Thymus (tissue), 11 donors: ENCODE measurements around the gene CA12. TPM values are rescaled to one million over a fixed set of nuclear protein-coding genes. Genes with fewer than 3 reads are reported as not detected.
"Not testable (repeated sequence)": the region's sequence is repeated elsewhere in the genome, so short reads cannot be mapped to it uniquely, and the experiment has no call there.

Source experiments
- DNase-seq, 9 donors: peaks; one replicate each; pipeline ENCODE4 v3.0.0-alpha.2; 2013; ENCODE audit warnings: low spot score in 9 of 9, low read depth in 6 of 9, missing footprints in 1 of 9
- H3K27ac ChIP-seq, 2 donors: one replicate each; pipeline ENCODE4 v1.5.1; 2013; ENCODE audit warnings: control low read depth in 1 of 2, low read depth in 1 of 2, low read length in 1 of 2, mild to moderate bottlenecking in 1 of 2, moderate library complexity in 1 of 2
- H3K27me3 ChIP-seq, 2 donors: one replicate each; pipeline ENCODE4 v1.5.1; 2013; ENCODE audit warnings: low read length in 1 of 2; ENCODE audit not compliant: control insufficient read depth in 2 of 2, insufficient read depth in 1 of 2
- H3K36me3 ChIP-seq, 2 donors: one replicate each; pipeline ENCODE4 v1.5.1; 2013; ENCODE audit warnings: low read length in 1 of 2, mild to moderate bottlenecking in 1 of 2, moderate library complexity in 1 of 2; ENCODE audit not compliant: control insufficient read depth in 2 of 2, insufficient read depth in 2 of 2
- H3K4me1 ChIP-seq, 2 donors: one replicate each; pipeline ENCODE4 v1.5.1; 2013; ENCODE audit warnings: low read length in 2 of 2; ENCODE audit not compliant: control insufficient read depth in 2 of 2, insufficient read depth in 2 of 2
- H3K4me3 ChIP-seq, 2 donors: one replicate each; pipeline ENCODE4 v1.5.1; 2013; ENCODE audit warnings: low read length in 2 of 2, control low read depth in 1 of 2, mild to moderate bottlenecking in 1 of 2
- H3K9me3 ChIP-seq, 2 donors: one replicate each; pipeline ENCODE4 v1.5.1; 2013; ENCODE audit warnings: low read length in 1 of 2, mild to moderate bottlenecking in 1 of 2; ENCODE audit not compliant: control insufficient read depth in 2 of 2, insufficient read depth in 1 of 2
- WGBS: extraction: QIAGEN DNeasy Blood & Tissue Kit; methylation state at CpG from one replicate; pipeline ENCODE4 v1.1.7; 2013; 5-methylcytosine and 5-hydroxymethylcytosine counted together
- polyA plus RNA-seq: library from polyadenylated mRNA; stranded (reverse); fragments of 200-250 nt; gene quantifications from one replicate; pipeline ENCODE4 v1.2.3, GENCODE V29; 2013
- total RNA-seq: library from RNA; stranded (reverse); fragments of 120-200 nt; gene quantifications from one replicate; pipeline ENCODE4 v1.2.4, GENCODE V29; 2013
- donor health status: healthy.

CA12 gene
- total and polyA plus RNA-seq, 2 donors, result 0.09 to 0.16 TPM

DNA sequence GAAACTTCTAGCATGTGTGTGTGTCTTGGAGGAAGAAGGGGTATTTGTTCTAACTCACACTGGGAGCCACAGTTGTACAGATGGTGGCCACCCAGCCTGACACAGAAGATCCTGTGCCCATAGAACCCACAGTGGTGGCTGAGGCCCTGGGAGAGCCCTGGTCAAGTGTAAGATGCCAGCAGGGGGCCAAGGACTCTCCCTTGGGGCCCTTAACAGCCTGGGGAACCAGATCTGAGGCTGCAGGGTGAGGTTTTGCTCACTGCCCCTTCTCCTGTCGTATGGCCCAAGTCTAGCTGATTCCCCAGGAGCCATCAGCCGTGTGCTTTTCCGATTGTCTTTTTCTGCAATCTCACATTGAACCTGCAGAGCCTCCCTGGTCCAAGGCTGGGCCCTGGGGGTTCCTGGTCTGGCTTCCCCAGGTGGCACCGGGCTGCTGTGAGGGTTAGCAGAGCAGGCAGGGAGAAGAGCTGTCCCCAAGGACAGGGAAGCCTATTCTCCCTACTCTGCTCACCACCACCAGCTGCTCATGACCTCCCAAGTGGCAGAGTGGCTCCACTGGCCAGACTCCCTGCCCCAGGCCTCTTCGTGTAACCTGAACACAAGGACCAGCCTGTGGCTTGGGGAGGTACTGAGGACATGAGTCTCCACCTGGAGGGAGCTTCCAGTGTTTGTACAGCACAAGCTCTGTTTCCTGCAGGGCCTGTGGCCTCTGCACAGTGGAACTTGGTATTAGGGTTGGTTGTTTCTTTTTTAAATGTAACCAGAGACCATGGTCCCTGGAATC is 51.9 kb downstream of the CA12 start:
- no peak for DNase-seq
- 98% methylated on average over 5 of the region's 5 CpGs for WGBS
- Histone ChIP-seq H3K9me3 (no peaks in the 10 kb centered on the region), H3K27ac (no peak overlapping the region), H3K4me1 (peaks cover 0 to 4% of the 10 kb centered on the region in 2 donors), H3K36me3 (no peaks in the 10 kb centered on the region), H3K27me3 (no peaks in the 10 kb centered on the region), H3K4me3 (no peak overlapping the region)

DNA sequence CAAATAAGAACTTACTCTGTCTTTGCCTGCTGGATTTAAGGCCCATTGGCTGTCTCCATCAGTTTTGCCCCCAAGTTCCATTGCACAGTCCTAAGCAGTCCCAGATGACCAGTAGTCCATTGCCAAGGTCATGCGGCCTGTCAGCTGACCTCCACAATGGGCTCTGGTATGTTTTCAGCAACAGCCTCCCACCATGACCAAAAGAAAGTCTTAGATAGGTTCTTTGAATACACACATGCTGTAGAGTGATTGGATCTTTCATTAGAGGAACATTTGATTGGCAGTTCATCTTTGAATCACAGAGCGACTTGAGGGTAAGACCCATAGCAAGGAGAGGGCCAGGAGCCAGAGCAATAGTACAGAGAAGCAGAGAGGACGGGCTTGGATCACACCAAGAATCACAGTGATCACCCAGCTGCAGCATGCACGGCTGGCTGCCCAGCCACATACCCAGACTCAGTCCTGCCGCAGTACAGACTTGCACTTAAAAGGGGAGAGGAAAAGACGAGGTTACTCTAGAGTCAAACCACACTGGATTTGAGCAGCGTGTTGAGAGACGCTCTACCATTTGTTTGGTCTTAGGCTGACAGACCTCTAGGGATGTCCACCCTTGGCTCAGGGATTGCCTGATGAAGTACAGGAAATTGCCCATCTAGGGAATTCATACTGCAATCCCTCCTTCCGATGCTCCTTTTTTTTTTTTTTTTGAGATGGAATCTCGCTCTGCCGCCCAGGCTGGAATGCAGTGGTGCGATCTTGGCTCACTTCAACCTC is 53.8 kb downstream of the CA12 start:
- 96% methylated on average over 12 of the region's 12 CpGs for WGBS
- no peaks in the 10 kb centered on the region for H3K9me3 ChIP-seq
- DNase-seq, result no peak
- H3K27ac ChIP-seq, result no peak overlapping the region
- H3K4me3 ChIP-seq, result no peak overlapping the region
- no peaks in the 10 kb centered on the region for H3K27me3 ChIP-seq
- no peaks in the 10 kb centered on the region for H3K36me3 ChIP-seq
- peaks cover 0 to 4% of the 10 kb centered on the region in 2 donors for H3K4me1 ChIP-seq

DNA sequence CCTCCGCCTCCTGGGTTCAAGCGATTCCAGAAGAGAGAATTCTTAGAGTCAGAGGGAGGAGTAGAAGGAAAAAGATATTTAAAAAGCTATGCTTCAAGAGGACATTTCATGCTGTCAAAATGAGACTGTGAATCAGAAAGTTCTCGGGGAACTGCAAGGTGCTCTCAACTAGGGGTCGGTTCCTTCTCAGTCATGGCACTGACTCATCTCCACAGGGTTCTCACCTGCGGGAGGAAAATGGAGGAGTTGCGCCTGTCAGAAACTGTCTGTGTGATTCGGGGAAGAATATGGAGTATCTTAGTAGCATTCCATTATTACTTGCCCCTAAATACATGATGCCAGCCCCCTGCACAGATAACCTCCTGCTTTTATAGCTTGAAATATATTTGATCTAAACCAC is 56.9 kb downstream of the CA12 start:
- Histone ChIP-seq H3K4me1 (peaks cover 0 to under 1% of the 10 kb centered on the region in 2 donors), H3K27ac (no peak overlapping the region), H3K27me3 (no peaks in the 10 kb centered on the region), H3K4me3 (no peak overlapping the region), H3K36me3 (no peaks in the 10 kb centered on the region), H3K9me3 (no peaks in the 10 kb centered on the region)
- 94% methylated on average over 7 of the region's 7 CpGs for WGBS
- no peak for DNase-seq

DNA sequence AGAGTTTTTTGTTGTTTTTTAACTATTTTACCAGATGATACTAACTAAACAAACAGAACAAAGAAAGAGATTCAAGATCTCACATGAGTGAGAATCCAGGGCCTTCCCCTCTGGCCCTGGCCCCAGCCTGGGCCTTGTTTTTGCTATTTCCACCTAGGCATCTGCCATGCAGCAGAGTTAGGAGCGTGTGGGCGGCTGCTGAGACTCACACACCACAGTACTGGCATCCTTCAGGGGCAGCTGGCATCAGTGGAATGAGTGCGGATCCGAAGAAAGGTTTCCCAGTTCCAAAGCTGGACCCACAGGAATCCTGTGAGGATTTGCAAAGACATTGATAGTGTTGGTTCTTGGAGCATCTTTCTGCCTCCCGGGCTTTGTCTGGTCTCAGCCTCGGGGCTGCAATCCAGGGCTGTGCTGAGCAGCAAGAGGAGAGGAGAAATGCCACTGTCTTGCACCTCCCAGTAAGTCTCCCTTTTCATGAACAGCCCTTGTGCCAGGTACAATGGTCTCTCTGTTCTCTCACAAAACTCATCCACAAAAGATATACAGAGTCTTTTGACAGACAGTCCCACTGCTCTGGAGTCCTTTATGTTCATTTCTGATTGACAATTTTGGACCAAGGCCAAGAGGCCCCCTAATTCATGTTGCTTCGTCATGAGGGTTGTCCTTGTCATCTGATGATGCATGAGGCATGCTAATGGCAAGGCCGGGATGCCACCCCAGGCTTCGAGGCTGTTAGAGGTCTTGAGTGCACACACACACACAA is 57.7 kb downstream of the CA12 start:
- H3K4me3 ChIP-seq, result no peak overlapping the region
- DNase-seq, result no peak
- H3K4me1 ChIP-seq, result no peaks in the 10 kb centered on the region
- H3K27me3 ChIP-seq, result no peaks in the 10 kb centered on the region
- H3K36me3 ChIP-seq, result no peaks in the 10 kb centered on the region
- 94% methylated on average over 9 of the region's 9 CpGs for WGBS
- H3K9me3 ChIP-seq, result no peaks in the 10 kb centered on the region
- H3K27ac ChIP-seq, result no peak overlapping the region

DNA sequence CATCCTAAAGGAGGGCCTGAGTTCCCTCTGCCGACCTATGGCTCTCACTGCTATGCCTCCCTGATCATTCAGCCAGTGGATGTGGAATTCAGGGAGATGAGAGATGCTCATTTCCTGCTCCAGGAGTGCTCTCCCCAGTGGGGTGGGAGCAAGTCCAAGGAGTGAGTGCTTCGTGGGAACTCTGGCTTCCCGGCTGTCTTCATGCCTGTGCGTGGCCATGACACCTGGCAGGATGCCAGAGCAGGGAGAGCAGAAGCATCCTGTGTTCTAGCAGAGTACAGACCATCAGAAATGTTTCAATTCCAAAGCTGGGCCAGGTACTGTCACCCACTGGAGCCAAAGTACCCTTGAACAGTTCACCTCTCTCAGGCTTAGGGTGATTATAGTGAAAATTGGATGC is 59.1 kb downstream of the CA12 start:
- DNase-seq, result no peak
- 70% methylated on average over 4 of the region's 4 CpGs for WGBS
- no peaks in the 10 kb centered on the region for H3K36me3 ChIP-seq

DNA sequence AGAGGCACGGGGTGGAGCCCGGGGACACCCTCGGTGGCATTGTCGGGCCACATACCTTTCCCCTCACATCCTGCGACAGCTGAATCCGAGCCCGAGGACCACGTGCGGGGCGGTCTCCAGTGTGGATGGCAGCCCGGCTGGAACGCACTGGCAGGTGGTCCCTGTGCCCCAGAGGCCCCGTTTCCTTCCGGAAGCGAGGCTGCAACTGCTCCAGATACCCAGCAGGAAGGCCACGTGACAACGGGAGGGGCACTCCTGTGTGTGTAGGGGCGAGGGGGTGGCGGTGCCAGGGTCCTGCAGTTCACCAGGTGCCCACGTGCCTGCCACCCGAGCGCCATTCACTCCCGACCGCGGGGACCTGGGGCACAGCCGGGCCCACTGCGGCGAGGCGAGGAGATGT is 60.2 kb downstream of the CA12 start:
- H3K27me3 ChIP-seq, result no peaks in the 10 kb centered on the region
- WGBS, result 97% methylated on average over 29 of the region's 29 CpGs
- H3K4me3 ChIP-seq, result no peak overlapping the region
- H3K36me3 ChIP-seq, result no peaks in the 10 kb centered on the region
- H3K9me3 ChIP-seq, result no peaks in the 10 kb centered on the region
- no peak overlapping the region for H3K27ac ChIP-seq
- H3K4me1 ChIP-seq, result no peaks in the 10 kb centered on the region
- DNase-seq, result no peak

More for the DNA sequence above, 59.1 kb downstream of the CA12 start:
- Histone ChIP-seq H3K27me3 (no peaks in the 10 kb centered on the region), H3K4me1 (no peaks in the 10 kb centered on the region), H3K4me3 (no peak overlapping the region), H3K9me3 (no peaks in the 10 kb centered on the region), H3K27ac (no peak overlapping the region)

DNA sequence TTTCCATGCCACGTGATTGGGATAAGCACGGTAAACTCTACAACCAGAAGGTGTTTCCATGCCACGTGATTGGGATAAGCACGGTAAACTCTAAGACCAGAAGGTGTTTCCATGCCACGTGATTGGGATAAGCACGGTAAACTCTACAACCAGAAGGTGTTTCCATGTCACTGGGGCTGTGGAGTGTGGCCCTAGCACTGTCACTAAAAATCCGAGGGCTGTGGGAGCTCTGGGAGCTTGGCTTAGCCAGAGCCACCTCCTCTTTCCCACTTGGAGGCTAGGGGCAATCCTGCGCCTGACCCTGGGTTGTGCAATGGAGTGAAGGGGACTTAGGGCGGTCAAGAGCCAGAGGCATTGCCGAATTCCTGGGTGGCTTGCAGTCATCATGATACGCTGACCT is 60.7 kb downstream of the CA12 start:
- DNase-seq, H3K4me1 ChIP-seq, H3K27ac ChIP-seq, H3K36me3 ChIP-seq, H3K4me3 ChIP-seq, H3K27me3 ChIP-seq, H3K9me3 ChIP-seq: not testable (repeated sequence)
- WGBS, result 97% methylated on average over 7 of the region's 11 CpGs

DNA sequence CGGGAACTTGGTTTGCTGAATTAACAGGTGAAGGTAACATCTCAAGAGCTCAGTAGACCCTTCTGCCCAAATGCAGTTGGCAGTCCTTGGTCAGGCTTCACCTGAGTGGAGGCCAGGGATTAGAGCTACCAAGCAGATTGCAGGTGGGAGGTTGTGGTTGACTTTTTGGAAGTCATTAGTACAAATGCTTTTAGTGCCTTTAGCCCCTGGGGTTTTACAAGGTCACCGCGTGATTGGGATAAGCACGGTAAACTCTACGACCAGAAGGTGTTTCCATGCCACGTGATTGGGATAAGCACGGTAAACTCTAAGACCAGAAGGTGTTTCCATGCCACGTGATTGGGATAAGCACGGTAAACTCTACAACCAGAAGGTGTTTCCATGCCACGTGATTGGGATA is 61.2 kb downstream of the CA12 start:
- not testable (repeated sequence) for H3K36me3 ChIP-seq, DNase-seq, H3K9me3 ChIP-seq, H3K4me3 ChIP-seq, H3K27me3 ChIP-seq, H3K27ac ChIP-seq, H3K4me1 ChIP-seq
- 99% methylated on average over 7 of the region's 10 CpGs for WGBS

DNA sequence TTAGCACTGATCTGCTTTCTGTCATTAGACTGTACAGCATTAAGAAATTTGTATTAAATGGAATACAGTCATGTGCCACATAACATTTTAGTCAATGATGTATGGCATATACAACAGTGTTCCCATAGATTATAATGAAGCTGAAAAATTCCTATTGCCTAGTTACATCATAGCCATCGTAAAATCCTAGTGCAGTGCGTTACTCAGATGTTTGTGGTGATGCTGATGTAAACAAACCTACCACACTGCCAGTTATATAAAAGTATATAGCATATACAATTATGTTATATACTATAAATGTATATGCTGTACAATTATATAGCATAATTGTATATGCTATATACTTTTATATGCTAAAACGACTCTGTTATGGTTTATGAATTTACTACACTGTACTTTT is 62.6 kb downstream of the CA12 start:
- H3K36me3 ChIP-seq, result no peaks in the 10 kb centered on the region
- H3K27ac ChIP-seq, result no peak overlapping the region
- H3K27me3 ChIP-seq, result no peaks in the 10 kb centered on the region
- DNase-seq, result no peak
- H3K4me3 ChIP-seq, result no peak overlapping the region
- 97% methylated on average over 3 of the region's 3 CpGs for WGBS
- no peaks in the 10 kb centered on the region for H3K4me1 ChIP-seq
- H3K9me3 ChIP-seq, result no peaks in the 10 kb centered on the region
